Uterine smooth muscle cell (primary cell): ENCODE measurements around the gene KCNJ12. TPM values are rescaled to one million over a fixed set of nuclear protein-coding genes. Genes with fewer than 3 reads are reported as not detected.

Experiments used
- total RNA-seq: library from RNA; depleted of rRNA; stranded (reverse); fragments of >200 nt; gene quantifications from 2 replicates; pipeline ENCODE4 v1.2.3, GENCODE V29; 2014

Gene KCNJ12
- total RNA-seq, result under 0.01 and 0.37 TPM in 2 replicates

DNA sequence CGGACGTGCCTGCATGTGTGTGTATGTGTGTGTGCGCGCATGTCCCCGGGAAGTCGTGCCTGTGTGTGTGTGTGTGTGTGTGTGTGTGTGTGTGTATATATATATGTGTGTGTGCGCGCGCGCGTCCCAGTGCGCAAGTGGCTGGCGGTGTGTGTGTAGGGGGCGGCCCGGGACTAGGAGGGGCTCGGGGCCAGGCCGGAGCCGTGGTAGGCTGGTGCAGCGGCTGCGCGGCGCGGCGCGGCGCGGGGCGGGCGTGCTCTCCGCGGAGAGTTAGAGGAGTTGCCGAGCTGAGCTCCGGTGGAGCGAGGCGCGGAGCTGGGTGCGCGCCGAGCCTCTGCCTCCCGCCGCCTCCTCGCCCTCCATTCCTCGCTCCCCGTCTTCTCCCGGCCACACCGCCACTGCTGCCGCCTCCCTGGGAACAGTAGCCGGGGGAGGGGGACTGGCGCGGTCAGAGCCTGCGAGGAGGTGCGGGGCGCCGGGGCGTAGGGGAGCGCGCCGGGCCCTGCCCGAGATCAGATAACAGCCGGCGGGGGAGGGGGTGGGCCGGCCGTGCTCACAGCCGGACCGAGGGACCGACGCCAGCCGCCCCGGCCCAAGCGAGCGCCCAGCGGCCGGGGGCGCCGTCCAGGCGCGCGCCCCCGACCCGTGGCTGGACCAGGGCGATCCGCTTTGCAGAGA lies at the start of gene KCNJ12:
Gene KCNJ12 (plus strand): TSS at position 277 of the 678 bp plus-strand sequence. CDS start 38,986 bp downstream, outside the sequence.

Other genes with a start within 250 kb of the KCNJ12 start
- gene DHRS7B, start 249.4 kb upstream of the KCNJ12 start, total RNA-seq, result 15.9 and 19.6 TPM in 2 replicates
- gene TMEM11, start 162.2 kb upstream of the KCNJ12 start, total RNA-seq, result 16.7 and 20.5 TPM in 2 replicates
- gene NATD1, start 122.9 kb upstream of the KCNJ12 start, total RNA-seq, result 0.77 and 3.6 TPM in 2 replicates
- 21.1 and 34.5 TPM in 2 replicates for gene MAP2K3, start 91.6 kb upstream of the KCNJ12 start, total RNA-seq